HuH-7 (cell line): ENCODE measurements around the gene IGSF3.

Experiments
- DNase-seq: peaks from one replicate; pipeline ENCODE4 v3.0.0; 2011; ENCODE audit warnings: low spot score

IGSF3 gene

DNA sequence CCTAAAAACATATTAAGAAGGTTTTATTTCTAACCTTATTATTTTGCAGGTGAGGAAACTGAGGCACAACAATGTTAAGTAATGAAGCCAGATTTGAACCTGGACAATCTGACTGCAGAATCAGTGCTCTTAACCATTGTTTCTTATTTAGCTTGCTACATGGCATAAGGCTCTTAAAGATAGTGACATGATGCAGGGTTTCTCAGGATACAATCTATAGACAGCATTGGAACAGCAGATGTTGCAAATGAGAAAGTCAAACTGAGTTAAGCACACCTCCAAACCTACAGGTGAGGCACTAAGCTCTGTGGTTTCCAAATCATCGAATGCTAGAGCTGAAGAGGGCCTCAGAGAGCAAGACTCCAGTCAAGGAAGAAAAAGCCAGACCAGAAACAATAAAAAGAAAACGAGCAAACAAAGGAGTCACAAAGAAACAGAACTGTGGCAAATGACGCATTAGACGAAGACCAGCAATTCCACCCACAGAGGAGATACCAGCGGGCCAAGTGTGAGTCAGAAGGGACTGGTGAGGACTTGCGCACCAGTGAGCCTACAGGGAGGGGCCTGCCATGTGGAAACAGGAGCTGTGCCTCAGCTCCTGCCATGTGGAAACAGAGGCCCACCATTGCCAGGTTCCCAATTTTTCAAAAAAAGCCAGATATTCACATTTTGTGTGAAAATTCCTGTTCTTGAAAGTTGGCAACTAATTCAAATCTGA is 111.1 kb downstream of the IGSF3 start:
- no peak for DNase-seq

DNA sequence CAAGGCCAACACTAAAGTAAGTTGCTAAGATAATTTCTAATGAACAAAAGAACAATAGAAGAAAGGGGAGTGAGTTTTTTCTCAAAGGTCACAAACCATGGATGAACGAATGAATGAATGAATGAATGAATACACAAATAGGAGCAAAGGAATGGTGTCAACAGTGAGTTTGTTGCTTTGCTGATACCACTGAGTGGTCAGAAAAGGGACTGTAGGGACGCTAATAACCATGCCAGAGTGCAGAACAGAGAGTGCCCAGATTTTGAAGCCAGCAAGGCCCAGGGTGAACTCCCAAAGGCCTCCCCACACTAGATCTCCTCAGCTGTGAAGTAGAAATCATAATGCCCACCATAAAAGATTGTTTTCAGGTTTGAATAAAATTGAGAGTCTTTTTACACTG is 112.6 kb downstream of the IGSF3 start:
- DNase-seq, result no peak

DNA sequence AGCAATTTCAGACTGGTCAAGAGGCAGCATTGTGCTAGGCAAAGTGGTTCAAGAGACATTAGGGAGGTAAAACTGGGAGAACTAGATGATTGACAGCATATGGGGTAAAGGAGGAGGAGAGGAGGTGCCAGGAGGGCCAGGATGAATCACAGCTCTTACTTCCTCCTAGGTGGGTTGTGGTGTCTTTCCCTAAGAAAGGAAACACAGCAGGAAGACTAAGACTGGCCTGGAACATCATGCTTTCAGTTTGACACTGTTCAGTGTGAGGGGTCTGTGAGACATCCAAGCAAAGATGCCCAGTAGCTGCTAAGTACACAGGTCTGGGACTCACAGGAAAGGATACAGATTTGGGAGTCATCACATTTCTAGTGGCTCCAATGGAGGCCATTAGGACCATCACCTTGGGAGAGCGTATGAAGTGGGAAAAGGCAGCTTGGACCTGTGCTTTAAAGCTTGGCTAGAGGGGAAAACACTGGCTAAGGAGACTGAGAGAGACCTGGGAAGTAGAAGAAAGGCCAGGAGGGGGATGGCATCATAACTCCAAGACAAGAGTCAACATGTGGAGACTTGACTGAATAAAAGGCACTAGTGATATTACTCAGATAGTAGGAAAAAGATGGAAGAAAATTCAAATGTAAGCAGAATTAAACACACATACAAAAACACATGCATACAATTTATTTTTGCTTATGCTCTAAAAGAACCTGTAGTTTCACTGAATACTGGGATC is 114.0 kb downstream of the IGSF3 start:
- DNase-seq, result no peak

DNA sequence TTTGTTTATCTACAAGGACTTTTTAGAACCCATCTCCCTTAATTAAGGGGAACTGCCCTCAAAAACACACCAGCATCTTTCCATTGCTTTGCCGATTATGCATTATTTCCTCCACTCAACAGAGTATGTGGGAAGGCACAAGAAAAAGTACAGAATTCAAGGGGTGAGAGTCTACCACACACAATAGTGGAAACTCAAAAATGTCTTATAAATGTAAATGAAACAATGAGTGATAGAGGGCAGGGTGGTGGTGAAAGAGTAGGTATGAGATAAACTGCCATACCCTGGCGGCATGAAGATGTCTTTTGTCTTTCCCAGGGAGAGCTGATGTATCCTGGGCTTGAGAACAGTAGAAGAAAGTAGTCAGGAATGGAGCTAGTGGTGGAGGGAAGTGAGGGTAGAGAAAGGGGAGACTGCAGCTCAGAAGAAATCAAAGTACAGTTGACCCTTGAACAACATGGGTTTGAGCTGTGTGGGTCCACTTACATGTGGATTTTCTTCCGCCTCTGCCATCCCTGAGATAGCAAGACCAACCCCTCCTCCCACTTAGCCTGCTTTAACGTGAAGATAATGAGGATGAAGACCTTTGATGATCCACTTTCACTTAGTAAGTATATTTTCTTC is 121.1 kb downstream of the IGSF3 start:
- DNase-seq, result no peak

DNA sequence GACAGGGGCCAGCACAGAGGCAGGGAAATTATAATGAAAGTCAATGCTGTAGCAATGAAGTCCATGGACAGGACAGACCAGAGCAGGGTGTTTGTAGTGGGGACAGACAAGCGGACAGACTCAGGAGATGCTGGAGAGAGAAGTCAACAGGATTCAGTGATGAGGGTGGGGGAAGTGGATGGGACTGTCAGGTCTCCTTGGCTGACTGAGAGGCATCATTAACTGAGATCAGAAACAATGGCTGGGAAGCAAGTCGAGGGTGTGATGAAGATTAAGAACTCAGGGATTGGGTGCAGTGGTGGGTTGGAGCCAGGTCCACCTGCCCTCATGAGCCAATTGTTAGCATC is 122.2 kb downstream of the IGSF3 start:
- DNase-seq, result no peak

DNA sequence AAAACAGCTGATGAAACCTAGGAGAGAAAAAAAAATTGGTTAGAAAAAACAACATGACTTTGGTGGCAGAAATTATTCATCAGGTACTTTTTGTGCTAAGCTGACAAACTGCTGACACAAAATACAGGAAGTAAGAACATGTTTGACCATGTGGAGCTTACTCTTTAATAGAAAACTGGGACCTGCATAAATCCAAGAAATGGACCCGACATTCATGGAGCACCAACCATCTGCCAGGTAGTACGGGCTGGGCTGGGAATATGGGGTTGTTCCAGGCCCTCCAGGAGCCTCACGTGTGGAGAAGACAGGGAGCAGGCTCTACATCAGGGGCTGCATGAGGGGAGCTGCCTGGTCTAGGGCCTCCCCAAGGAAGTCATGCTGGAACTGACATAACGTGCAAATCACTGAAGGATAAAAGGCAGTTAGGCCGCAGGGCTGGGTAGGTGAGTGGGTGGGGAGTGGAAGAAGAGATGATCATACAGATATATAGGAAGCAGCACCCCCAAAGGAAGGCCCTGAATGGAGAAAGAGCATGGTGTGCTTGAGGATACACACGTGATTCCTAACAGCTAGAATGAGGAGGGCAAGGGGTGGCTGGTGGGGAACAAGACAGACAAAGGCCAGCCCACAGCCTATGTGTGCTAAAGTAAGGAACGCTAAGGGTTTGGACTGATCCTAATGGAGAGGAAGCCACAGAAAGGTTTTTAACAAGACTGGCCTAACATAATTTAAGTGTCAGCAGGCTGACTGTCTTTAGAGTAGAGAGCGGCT is 122.8 kb downstream of the IGSF3 start:
- DNase-seq, result no peak

DNA sequence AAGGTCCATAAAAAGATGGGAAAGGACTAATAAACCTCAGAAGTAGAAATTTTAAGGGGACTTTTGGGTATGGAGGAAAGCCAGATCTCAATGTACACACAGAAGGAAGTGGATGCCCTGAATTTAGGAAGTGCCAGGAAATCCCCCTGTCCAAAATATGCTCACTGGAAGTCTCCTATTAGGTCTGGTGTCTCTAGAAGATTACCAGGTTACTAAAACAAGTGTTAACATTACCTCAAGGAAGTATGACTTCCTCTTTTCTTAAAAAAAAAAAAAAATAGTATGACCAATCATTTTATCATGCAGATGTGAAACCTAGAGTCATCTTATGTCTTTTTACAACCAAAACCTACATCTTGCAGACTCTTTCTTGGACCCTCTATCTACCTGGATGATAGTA is 127.4 kb downstream of the IGSF3 start:
- no peak for DNase-seq

DNA sequence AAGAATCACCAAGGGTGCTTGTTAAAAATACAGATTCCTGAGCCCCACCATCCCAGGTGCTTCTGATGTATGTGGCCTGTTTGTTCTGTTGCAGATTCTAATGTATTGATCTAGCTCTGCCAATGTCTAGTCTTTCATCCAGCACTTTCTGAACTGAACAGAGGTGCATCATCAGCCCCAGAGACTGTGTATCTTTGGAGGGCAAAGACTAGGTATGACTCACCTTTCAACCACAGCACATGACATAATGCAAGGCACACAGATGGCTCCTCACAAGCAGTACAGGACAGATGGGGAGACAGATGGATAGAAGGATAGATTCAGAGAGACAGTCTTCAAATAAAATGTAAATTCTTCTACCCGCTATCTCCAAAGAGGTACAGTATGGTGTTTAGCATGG is 129.0 kb downstream of the IGSF3 start:
- no peak for DNase-seq

DNA sequence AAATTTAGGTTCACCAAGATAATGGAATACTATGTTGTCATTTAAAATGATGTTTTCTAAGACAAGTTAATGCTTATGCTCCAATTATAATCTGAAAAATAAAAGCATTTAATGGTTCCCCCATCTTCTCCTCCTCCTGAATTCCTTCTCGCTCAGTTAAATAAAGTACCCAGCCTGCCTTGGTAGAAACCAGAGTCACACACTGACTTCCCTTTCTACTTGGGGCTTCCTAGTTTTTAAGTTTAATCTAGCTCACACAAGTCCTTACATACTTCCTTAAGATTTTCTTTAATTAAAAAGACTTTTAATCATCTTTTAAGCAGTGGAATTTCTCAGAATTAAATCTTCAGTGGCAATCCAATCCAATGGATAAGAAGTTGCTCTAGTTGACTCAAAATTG is 129.6 kb downstream of the IGSF3 start:
- no peak for DNase-seq

DNA sequence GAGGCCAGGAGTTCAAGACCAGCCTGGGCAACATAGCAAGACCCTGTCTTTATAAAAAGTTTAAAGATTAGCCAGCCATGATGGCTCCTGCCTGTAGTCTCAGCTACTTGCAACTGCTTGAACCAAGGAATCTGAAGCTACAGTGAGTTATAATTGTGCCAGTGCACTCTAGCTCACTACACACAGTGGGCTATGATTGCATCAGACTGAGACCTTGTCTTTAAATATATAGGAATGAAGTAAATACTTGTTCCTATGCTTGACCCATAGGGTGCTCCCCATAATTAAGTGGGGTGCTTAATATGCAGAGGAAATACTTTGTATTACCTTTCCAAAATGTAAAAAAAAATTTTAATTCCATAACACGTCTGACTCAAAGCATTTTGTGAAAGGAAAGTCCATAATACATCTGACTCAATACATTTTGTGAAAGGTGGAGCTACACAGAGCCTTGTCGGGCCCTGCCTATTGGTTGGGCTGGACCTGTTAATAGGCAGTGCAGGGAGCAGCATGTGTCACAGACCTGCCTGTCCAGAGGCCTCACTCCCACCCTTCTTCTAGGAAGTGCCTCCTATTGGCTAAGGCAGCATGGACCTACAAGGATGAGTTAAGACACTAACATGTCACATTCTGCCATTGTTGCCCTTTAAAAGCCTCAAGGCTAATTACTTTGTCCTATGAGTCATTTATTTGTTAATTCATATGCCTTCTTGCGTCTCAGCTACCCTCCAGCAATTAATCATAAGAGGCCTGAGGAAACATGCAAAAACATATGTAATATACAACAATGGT is 130.3 kb downstream of the IGSF3 start:
- no peak for DNase-seq

DNA sequence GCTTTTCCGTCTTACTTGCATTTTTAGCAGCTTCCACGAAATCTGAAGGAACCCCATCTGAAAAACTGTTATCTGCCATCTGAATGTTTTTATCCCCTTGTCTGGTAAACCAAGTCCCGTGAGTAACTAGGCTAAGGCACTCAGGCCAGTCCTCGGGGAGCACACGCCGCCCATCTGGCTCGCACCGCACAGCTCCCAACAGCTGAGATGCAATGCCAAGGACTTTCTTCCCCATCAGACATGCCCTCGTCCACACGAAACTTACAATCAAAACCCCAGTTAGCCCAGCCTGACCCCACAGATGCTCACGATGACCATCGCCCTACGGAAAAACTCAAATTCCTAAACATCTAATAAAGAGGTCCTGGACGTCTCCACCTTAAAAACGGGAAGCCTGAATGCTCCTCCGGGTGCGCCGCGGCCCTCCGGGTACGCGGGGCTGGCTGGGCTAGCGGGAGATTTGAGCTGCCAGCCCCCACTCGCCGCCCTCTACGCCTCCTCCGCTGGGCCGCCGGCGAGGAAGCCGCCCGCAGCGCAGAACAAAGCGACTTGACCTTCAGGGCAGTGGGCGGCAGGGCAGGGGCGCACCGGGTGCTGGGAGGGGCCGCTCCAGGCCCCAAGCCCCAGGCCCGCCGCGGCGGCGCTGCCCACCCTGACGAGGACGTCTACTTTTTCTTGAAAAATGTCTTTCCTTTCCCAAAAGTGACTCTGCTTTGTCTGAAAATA is 133.4 kb downstream of the IGSF3 start:
- DNase-seq, result no peak

DNA sequence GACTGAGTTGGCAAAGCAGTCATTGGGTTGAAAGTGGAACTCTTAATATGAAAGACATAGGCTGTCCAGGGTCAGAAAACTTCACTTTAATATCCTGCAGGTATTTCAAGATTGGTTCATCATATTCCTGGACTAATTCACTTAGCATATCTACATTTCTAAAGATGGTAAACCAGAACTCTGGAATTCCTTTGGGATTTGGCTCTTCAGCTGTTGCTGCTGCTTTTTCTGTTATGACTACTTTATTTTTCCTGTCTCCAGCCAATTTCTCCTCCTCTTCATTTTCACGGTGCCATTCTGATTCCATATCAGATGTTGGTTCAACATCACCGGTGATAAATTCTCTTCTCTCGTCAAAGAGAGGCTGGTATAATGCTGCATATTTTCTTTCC is 134.1 kb downstream of the IGSF3 start:
- DNase-seq, result no peak

DNA sequence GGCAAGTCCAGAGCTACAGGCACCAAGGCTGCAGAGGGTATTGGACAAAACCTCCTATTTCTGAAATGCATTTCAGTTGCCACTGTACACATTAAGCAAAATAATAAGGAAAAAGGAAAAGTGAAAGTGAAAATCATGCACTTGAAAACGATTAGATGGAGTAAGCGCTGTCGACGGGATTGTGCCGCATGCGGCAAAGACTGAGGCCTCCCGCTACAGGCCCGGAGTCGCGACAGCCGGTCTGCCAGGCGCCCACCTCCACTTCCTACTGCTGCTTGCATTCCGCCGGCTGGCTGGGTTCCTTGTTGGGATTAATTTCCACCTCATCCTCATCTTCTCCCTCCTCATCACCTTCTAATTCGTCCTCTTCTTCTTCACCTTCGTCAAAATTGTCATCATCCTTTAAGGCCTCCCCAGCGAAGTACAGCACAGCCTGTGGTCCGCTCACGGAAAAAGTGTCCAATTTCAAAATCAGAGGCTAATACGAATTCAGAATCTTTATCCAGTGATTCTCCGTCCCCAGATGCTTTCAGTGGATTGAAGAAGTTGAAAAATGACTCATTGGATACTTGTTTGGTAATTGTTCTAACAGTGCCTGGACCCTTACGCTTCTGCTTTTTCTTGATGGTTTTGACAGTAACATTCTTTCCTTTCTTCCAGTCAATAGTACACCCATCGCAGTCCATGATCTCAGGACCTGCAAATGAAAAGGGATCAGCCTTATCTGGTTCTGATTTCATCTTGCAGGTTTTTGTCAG is 134.7 kb downstream of the IGSF3 start:
- DNase-seq, result no peak

DNA sequence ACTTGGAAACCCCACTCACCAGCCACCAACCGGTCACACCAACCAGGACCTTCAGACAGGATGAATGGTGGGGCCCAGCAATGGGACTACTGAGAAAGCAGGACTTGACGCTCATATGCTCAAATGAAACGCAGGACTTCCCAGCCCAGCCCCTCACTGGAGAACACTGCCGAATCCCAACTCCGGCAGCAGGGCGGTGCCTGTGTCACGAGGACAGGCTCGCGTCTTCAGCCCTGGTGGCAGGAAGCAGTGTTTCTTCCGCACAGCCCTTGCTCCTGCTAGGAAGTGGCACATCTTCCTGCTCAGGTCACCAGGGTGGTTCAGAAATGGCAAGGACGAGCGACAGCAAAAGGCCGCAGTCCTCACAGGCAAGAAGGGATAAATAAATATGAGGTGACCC is 135.6 kb downstream of the IGSF3 start:
- no peak for DNase-seq

DNA sequence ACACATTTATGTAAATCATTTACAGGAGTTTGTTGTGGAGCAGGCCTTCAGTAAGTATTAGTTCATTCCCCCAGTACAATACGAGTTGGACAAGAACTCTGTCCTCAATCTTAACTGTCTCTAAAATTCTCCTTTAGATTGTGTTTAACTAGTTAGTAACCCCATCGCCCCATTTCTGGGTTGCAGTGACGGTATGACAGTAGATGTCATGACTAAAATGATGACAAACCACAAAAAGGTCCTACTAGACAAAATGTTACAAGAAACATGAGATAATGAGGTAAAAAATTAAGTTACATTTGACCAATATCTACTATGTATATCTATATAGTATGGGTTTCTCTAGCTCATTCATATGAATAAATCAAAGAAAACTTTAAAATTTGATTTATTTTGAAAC is 137.9 kb downstream of the IGSF3 start:
- no peak for DNase-seq

DNA sequence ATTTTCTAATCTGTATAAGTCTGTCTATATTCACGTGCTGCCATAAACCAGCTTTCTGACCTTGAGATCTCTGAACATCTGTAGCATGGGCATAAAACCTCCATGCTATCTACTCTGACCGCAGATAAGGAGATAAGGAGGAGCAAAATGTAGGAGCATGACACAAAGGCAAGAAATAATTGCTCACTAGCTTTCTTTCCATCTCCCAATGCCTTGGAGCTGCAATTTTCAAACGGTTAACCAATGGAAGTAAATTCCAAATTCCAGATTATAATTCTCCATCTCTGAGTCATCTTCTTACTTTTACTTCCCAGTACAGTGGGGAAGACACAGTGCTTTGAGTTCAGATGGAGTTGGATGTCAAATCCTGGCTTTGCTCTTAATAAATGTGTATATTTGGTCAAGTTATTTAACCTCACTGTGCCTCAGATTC is 138.3 kb downstream of the IGSF3 start:
- DNase-seq, result no peak

DNA sequence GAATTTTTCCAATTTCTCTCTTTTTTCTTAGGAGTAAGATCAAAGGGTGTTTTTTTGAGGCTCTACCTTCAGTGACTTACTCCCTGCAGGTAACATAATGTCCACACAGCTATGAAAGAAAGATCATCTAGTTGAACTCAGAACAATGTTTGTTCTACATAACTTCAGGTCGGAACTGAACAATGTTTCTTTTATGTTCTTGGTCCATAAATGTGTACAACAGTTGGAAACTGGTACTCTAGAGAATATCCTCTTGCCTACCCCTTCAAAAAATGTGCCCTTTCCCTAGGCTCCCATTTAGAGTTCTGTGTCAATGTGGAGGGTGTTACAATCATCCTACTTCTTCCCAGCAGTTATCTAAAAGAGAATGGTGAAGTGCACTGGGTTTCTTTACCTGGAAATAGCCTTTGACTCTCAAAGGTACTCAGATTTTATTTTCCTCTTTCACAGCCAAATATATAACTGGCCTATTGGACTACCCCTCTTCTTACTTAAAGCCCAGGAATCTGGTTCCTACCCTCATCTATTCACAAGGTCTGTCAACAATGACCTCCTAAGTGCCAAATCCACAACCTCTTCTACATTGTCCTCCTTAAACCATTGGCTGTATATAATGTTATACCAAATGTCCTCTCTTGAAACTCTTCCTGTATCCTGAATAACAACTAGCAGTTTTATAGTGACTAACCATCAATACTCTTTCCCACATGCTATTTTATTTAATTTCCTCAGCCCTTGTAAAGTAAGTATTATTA is 139.0 kb downstream of the IGSF3 start:
- no peak for DNase-seq

DNA sequence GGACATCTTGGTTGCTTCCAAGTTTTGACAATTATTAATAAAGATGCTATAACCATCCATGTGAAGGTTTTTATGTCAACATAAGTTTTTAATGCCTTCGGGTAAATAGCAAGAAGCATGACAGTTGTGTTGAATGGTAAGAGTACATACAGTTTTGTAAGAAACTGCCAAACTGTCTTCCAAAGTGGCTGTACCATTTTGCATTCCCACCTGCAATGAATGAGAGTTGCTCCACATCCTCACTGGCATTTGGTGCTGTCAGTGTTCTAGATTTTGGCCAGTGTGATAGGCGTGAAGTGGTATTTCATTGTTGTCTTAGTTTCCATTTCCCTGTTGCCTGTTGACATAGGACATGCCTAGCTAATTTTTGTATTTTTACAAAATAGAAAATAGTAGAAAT is 142.1 kb downstream of the IGSF3 start:
- DNase-seq, result no peak
